ENCODE measurements around the gene AOPEP. TPM values are rescaled to one million over a fixed set of nuclear protein-coding genes. Genes with fewer than 3 reads are reported as not detected.

AOPEP gene
- total RNA-seq, 5 donors from 2014 or later (not counting 1 experiment from before 2014, with no cell fraction given): 10.4 to 14.8 (median 11.3) TPM

DNA sequence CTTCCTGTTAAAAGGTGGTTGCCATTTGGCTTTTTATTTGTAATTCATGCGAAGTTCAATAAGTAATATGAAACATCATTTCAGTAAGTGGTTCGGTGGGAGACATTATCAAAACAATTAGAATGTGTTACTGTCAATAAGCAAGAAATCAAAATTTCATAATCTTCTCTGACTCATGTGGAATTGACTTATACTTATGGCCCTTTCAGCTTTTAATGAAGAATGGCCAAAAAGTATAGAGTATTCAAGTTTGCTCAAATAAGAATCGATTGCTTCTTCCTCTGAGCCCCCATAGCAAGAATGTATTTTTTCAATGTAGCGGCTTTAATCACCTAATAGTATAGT is 174.5 kb downstream of the AOPEP start:
- no peaks in the 10 kb centered on the region for H3K4me1 ChIP-seq (ENCODE audit: control insufficient read depth in 1 of 2, extremely low read depth in 1 of 2, insufficient read depth in 2 of 2, low read length in 2 of 2)
- no peak overlapping the region for H3K27ac ChIP-seq (ENCODE audit: low read length)
- Mint-ChIP-seq H3K27me3 (no peaks in the 10 kb centered on the region), H3K36me3 (peaks cover 18% of the 10 kb centered on the region), H3K4me1 (no peaks in the 10 kb centered on the region), H3K27ac (no peak overlapping the region), H3K4me3 (no peak overlapping the region), H3K9me3 (no peaks in the 10 kb centered on the region)
- H3K27me3 ChIP-seq (replicated peaks in 1 of 2; ENCODE audit: control insufficient read depth in 2 of 2, extremely low read depth in 1 of 2, insufficient read depth in 2 of 2, low read length in 1 of 2): no peaks in the 10 kb centered on the region
- no peaks in the 10 kb centered on the region for H3K9me3 ChIP-seq
- H3K36me3 ChIP-seq (ENCODE audit: control insufficient read depth in 2 of 2, extremely low read depth in 1 of 2, insufficient read depth in 1 of 2, low read length in 1 of 2): no peaks in the 10 kb centered on the region
- no CpG with 5 or more reads among the region's 4 CpGs for WGBS (ENCODE audit: insufficient coverage)
- no peak for ATAC-seq (replicated peaks in 1 of 4)
- CTCF ChIA-PET: no interaction called here
- POLR2A ChIA-PET: no interaction called here
- no peak overlapping the region for H3K4me3 ChIP-seq (ENCODE audit: control insufficient read depth in 1 of 2, extremely low read depth in 1 of 2, low read length in 1 of 2)
- DNase-seq: no peak

GRCh38 chr9:94903961-94904421 is 177.5 kb downstream of the AOPEP start:
- H3K27ac Mint-ChIP-seq: no peak overlapping the region

DNA sequence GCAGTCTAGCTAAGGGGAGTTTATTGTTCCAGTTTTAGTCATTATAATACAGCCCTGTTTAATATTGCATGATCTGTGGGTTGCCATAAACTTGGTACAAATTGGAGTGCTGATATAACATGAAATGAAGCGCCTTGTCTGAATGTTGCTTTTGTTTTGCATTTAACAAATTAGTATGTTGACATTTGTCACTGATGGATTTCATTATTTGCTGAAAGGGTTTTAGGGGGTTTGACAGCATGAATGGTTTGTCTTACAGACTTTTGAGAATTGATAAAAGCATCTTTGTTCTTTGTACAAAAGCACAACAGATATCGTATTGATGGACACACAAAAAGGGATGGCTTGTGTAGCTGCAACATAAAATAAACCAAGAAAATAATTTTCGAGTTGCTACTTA is 178.3 kb downstream of the AOPEP start:
- Histone ChIP-seq H3K27ac (ENCODE audit: low read length) (no peak overlapping the region), H3K4me1 (ENCODE audit: control insufficient read depth in 1 of 2, extremely low read depth in 1 of 2, insufficient read depth in 2 of 2, low read length in 2 of 2) (no peaks in the 10 kb centered on the region), H3K9me3 (no peaks in the 10 kb centered on the region), H3K36me3 (ENCODE audit: control insufficient read depth in 2 of 2, extremely low read depth in 1 of 2, insufficient read depth in 1 of 2, low read length in 1 of 2) (peaks cover 0 to 3% of the 10 kb centered on the region in 2 donors), H3K4me3 (ENCODE audit: control insufficient read depth in 1 of 2, extremely low read depth in 1 of 2, low read length in 1 of 2) (no peak overlapping the region), H3K27me3 (replicated peaks in 1 of 2; ENCODE audit: control insufficient read depth in 2 of 2, extremely low read depth in 1 of 2, insufficient read depth in 2 of 2, low read length in 1 of 2) (no peaks in the 10 kb centered on the region)
- Mint-ChIP-seq H3K9me3 (no peaks in the 10 kb centered on the region), H3K27ac (no peak overlapping the region), H3K27me3 (no peaks in the 10 kb centered on the region), H3K36me3 (peaks cover 18% of the 10 kb centered on the region), H3K4me3 (no peak overlapping the region), H3K4me1 (no peaks in the 10 kb centered on the region)
- ATAC-seq (replicated peaks in 1 of 4) (no peak), DNase-seq (no peak)
- POLR2A ChIA-PET: interaction anchor here in 1 of 2 donors (0.6 kb wide), 1 partner anchor 27 kb away, joined by 3 read pairs; no protein-coding TSS in a partner anchor
- 43% methylated on average over 1 of the region's 3 CpGs for WGBS (ENCODE audit: insufficient coverage)
- CTCF ChIA-PET: no interaction called here

More at GRCh38 chr9:94903961-94904421, 177.5 kb downstream of the AOPEP start:
- Histone ChIP-seq H3K36me3 (ENCODE audit: control insufficient read depth in 2 of 2, extremely low read depth in 1 of 2, insufficient read depth in 1 of 2, low read length in 1 of 2) (no peaks in the 10 kb centered on the region), H3K4me3 (ENCODE audit: control insufficient read depth in 1 of 2, extremely low read depth in 1 of 2, low read length in 1 of 2) (no peak overlapping the region), H3K4me1 (ENCODE audit: control insufficient read depth in 1 of 2, extremely low read depth in 1 of 2, insufficient read depth in 2 of 2, low read length in 2 of 2) (no peaks in the 10 kb centered on the region), H3K27me3 (replicated peaks in 1 of 2; ENCODE audit: control insufficient read depth in 2 of 2, extremely low read depth in 1 of 2, insufficient read depth in 2 of 2, low read length in 1 of 2) (no peaks in the 10 kb centered on the region), H3K27ac (ENCODE audit: low read length) (no peak overlapping the region), H3K9me3 (no peaks in the 10 kb centered on the region)
- POLR2A ChIA-PET: interaction anchor here (0.6 to 0.7 kb wide), 2 partner anchors 10 to 262 kb away, joined by 5 to 8 read pairs; no protein-coding TSS in a partner anchor
- ATAC-seq (replicated peaks in 1 of 4): no peak
- DNase-seq: no peak
- H3K36me3 Mint-ChIP-seq: peaks cover 18% of the 10 kb centered on the region
- no CpG with 5 or more reads among the region's 2 CpGs for WGBS (ENCODE audit: insufficient coverage)
- no peaks in the 10 kb centered on the region for H3K27me3 Mint-ChIP-seq
- CTCF ChIA-PET: no interaction called here
- H3K9me3 Mint-ChIP-seq: no peaks in the 10 kb centered on the region
- no peaks in the 10 kb centered on the region for H3K4me1 Mint-ChIP-seq
- H3K4me3 Mint-ChIP-seq: no peak overlapping the region

- H3K36me3 Mint-ChIP-seq: peaks cover 15% of the 10 kb centered on the region
- Histone ChIP-seq H3K4me3 (ENCODE audit: control insufficient read depth in 1 of 2, extremely low read depth in 1 of 2, low read length in 1 of 2) (no peak overlapping the region), H3K27ac (ENCODE audit: low read length) (no peak overlapping the region), H3K27me3 (replicated peaks in 1 of 2; ENCODE audit: control insufficient read depth in 2 of 2, extremely low read depth in 1 of 2, insufficient read depth in 2 of 2, low read length in 1 of 2) (no peaks in the 10 kb centered on the region), H3K9me3 (no peaks in the 10 kb centered on the region), H3K4me1 (ENCODE audit: control insufficient read depth in 1 of 2, extremely low read depth in 1 of 2, insufficient read depth in 2 of 2, low read length in 2 of 2) (no peaks in the 10 kb centered on the region), H3K36me3 (ENCODE audit: control insufficient read depth in 2 of 2, extremely low read depth in 1 of 2, insufficient read depth in 1 of 2, low read length in 1 of 2) (peaks cover 0 to 3% of the 10 kb centered on the region in 2 donors)
- no peak overlapping the region for H3K27ac Mint-ChIP-seq
- DNase-seq: no peak
- H3K27me3 Mint-ChIP-seq: no peaks in the 10 kb centered on the region
- ATAC-seq (replicated peaks in 1 of 4): no peak
- H3K4me3 Mint-ChIP-seq: no peak overlapping the region
- POLR2A ChIA-PET: interaction anchor here in 1 of 2 donors (0.6 kb wide), 1 partner anchor 27 kb away, joined by 3 read pairs; no protein-coding TSS in a partner anchor
- CTCF ChIA-PET: interaction anchor here in 1 of 2 donors (0.6 kb wide), 1 partner anchor 10 kb away, joined by 4 read pairs; no protein-coding TSS in a partner anchor
- H3K9me3 Mint-ChIP-seq: no peaks in the 10 kb centered on the region
- H3K4me1 Mint-ChIP-seq: no peaks in the 10 kb centered on the region
- no CpG with 5 or more reads among the region's 2 CpGs for WGBS (ENCODE audit: insufficient coverage)
These were observed 179.1 kb downstream of the AOPEP start for GRCh38 chr9:94905606-94906005.

DNA sequence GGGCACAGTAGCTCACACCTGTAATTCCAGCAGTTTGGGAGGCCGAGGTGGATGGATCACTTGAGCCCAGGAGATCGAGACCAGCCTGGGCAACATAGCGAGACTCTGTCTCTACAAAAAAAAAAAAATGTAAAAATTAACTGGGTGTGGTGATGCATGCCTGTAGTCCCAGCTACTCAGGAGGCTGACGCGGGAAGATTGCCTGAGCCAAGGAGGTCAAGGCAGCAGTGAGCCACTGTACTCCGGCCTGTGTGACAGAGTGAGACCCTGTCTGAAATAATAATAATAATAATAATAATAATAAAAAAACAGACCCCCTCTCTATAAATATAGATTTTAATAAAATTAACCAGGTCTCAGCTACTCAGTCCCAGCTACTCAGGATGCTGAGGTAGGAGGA is 179.7 kb downstream of the AOPEP start:
- Mint-ChIP-seq H3K27ac (no peak overlapping the region), H3K9me3 (no peaks in the 10 kb centered on the region), H3K4me3 (no peak overlapping the region), H3K4me1 (no peaks in the 10 kb centered on the region), H3K27me3 (no peaks in the 10 kb centered on the region), H3K36me3 (peaks cover 9% of the 10 kb centered on the region)
- DNase-seq: no peak
- Histone ChIP-seq H3K27me3 (replicated peaks in 1 of 2; ENCODE audit: control insufficient read depth in 2 of 2, extremely low read depth in 1 of 2, insufficient read depth in 2 of 2, low read length in 1 of 2) (no peaks in the 10 kb centered on the region), H3K4me1 (ENCODE audit: control insufficient read depth in 1 of 2, extremely low read depth in 1 of 2, insufficient read depth in 2 of 2, low read length in 2 of 2) (no peaks in the 10 kb centered on the region), H3K4me3 (ENCODE audit: control insufficient read depth in 1 of 2, extremely low read depth in 1 of 2, low read length in 1 of 2) (no peak overlapping the region), H3K36me3 (ENCODE audit: control insufficient read depth in 2 of 2, extremely low read depth in 1 of 2, insufficient read depth in 1 of 2, low read length in 1 of 2) (peaks cover 0 to 3% of the 10 kb centered on the region in 2 donors), H3K9me3 (no peaks in the 10 kb centered on the region), H3K27ac (ENCODE audit: low read length) (no peak overlapping the region)
- POLR2A ChIA-PET: no interaction called here
- CTCF ChIA-PET: no interaction called here
- ATAC-seq (replicated peaks in 1 of 4): no peak
- no CpG with 5 or more reads among the region's 6 CpGs for WGBS (ENCODE audit: insufficient coverage)

GRCh38 chr9:94906713-94907112 is 180.2 kb downstream of the AOPEP start:
- Histone ChIP-seq H3K4me3 (ENCODE audit: control insufficient read depth in 1 of 2, extremely low read depth in 1 of 2, low read length in 1 of 2) (no peak overlapping the region), H3K27ac (ENCODE audit: low read length) (no peak overlapping the region), H3K4me1 (ENCODE audit: control insufficient read depth in 1 of 2, extremely low read depth in 1 of 2, insufficient read depth in 2 of 2, low read length in 2 of 2) (no peaks in the 10 kb centered on the region), H3K9me3 (no peaks in the 10 kb centered on the region), H3K27me3 (replicated peaks in 1 of 2; ENCODE audit: control insufficient read depth in 2 of 2, extremely low read depth in 1 of 2, insufficient read depth in 2 of 2, low read length in 1 of 2) (no peaks in the 10 kb centered on the region), H3K36me3 (ENCODE audit: control insufficient read depth in 2 of 2, extremely low read depth in 1 of 2, insufficient read depth in 1 of 2, low read length in 1 of 2) (peaks cover 0 to 3% of the 10 kb centered on the region in 2 donors)
- 0% methylated on average over 1 of the region's 3 CpGs for WGBS (ENCODE audit: insufficient coverage)
- peaks cover 8% of the 10 kb centered on the region for H3K36me3 Mint-ChIP-seq
- H3K27ac Mint-ChIP-seq: no peak overlapping the region
- POLR2A ChIA-PET: no interaction called here
- H3K4me3 Mint-ChIP-seq: no peak overlapping the region
- CTCF ChIA-PET: no interaction called here
- no peaks in the 10 kb centered on the region for H3K4me1 Mint-ChIP-seq
- H3K27me3 Mint-ChIP-seq: no peaks in the 10 kb centered on the region
- no peak for ATAC-seq (replicated peaks in 1 of 4)
- no peaks in the 10 kb centered on the region for H3K9me3 Mint-ChIP-seq
- no peak for DNase-seq

Data from T-cell (primary cell).